Measurements from ENCODE around the gene SYDE1.

Gene SYDE1

DNA sequence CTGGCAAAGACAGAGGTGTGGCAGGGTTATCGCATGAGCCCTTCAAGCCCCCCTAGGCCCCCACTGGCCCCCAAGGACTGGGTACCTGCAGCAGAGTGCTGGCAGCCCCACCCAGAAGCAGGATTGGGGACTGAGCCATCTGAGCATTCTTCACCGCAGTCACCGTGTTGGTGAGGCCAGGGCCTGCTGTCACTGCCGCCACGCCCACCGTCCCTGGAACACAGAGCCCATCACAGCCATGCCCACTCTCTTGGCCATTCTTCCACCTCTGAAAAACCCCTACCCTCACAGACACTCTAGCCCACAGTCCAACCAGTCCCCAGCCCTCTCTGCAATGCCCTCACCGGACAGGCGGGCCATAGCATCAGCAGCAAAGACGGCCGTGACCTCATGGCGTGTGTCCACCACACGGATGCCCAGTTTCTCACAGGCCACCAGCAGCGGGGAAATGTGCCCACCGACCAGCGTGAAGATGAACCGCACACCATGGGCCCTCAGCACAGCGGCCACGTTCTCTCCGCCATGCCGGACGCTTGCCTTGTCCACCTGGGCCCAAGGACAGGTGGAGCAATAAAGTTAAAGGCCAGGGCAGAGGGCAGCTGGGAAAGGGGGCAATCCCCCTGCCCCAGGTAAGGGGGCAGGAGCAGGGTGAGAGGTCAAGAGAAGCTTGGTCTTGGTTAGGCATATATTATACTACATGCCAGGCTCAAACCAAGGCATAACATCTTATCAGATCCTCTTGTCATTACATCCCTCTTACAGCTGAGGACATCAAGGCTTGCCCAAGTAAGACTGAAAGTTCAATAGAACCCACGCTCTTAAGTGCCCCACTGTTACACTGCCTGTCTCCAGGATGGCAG is 16.1 kb downstream of the SYDE1 start:
- Histone ChIP-seq H3K4me3 (replicated peaks; ENCODE audit: insufficient read depth, low read length) (no peak overlapping the region), H3K27ac (replicated peaks) (no peak overlapping the region), H3K27me3 (ENCODE audit: insufficient read depth, poor library complexity, severe bottlenecking) (no peaks in the 10 kb centered on the region)
- no peak for DNase-seq (ENCODE audit: low read depth in 1 of 2, low spot score in 1 of 2)
- TF ChIP-seq, protein P1, sequence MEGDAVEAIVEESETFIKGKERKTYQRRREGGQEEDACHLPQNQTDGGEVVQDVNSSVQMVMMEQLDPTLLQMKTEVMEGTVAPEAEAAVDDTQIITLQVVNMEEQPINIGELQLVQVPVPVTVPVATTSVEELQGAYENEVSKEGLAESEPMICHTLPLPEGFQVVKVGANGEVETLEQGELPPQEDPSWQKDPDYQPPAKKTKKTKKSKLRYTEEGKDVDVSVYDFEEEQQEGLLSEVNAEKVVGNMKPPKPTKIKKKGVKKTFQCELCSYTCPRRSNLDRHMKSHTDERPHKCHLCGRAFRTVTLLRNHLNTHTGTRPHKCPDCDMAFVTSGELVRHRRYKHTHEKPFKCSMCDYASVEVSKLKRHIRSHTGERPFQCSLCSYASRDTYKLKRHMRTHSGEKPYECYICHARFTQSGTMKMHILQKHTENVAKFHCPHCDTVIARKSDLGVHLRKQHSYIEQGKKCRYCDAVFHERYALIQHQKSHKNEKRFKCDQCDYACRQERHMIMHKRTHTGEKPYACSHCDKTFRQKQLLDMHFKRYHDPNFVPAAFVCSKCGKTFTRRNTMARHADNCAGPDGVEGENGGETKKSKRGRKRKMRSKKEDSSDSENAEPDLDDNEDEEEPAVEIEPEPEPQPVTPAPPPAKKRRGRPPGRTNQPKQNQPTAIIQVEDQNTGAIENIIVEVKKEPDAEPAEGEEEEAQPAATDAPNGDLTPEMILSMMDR (IDR thresholded peaks at IDR 0.05; ENCODE audit: insufficient read depth, low read length) = no peak
- TF ChIP-seq POLR2AphosphoS5 (IDR thresholded peaks at IDR 0.05; ENCODE audit: low read depth) (no peak), SPI1 (IDR thresholded peaks at IDR 0.05; ENCODE audit: borderline replicate concordance, low read depth) (no peak), GABPA (IDR thresholded peaks at IDR 0.05; ENCODE audit: low read depth) (no peak)
- TF ChIP-seq, protein P2, sequence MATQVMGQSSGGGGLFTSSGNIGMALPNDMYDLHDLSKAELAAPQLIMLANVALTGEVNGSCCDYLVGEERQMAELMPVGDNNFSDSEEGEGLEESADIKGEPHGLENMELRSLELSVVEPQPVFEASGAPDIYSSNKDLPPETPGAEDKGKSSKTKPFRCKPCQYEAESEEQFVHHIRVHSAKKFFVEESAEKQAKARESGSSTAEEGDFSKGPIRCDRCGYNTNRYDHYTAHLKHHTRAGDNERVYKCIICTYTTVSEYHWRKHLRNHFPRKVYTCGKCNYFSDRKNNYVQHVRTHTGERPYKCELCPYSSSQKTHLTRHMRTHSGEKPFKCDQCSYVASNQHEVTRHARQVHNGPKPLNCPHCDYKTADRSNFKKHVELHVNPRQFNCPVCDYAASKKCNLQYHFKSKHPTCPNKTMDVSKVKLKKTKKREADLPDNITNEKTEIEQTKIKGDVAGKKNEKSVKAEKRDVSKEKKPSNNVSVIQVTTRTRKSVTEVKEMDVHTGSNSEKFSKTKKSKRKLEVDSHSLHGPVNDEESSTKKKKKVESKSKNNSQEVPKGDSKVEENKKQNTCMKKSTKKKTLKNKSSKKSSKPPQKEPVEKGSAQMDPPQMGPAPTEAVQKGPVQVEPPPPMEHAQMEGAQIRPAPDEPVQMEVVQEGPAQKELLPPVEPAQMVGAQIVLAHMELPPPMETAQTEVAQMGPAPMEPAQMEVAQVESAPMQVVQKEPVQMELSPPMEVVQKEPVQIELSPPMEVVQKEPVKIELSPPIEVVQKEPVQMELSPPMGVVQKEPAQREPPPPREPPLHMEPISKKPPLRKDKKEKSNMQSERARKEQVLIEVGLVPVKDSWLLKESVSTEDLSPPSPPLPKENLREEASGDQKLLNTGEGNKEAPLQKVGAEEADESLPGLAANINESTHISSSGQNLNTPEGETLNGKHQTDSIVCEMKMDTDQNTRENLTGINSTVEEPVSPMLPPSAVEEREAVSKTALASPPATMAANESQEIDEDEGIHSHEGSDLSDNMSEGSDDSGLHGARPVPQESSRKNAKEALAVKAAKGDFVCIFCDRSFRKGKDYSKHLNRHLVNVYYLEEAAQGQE (IDR thresholded peaks at IDR 0.05; ENCODE audit: insufficient replicate concordance, low read depth) = no peak

DNA sequence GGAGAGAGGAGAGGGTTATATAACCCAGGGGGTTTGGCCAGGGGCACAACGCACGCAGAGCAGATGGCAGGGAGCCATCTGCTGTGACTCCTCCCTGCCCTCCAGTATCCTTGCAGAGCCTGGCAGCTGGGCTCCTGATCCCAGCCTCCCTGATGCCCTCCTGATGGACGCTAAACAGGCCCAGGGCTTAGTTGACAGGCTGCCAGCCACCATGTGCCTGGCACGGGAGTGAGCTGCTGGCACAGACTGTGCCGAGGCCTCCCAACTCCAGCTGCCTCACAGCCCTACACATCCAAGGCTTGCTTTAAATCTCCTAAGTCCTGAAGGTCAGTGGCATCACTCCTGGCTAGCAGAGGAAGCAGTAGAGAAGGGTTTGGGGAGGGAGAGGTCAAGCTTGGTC is 16.7 kb downstream of the SYDE1 start:
- TF ChIP-seq POLR2AphosphoS5 (IDR thresholded peaks at IDR 0.05; ENCODE audit: low read depth) (no peak), SPI1 (IDR thresholded peaks at IDR 0.05; ENCODE audit: borderline replicate concordance, low read depth) (no peak), GABPA (IDR thresholded peaks at IDR 0.05; ENCODE audit: low read depth) (no peak)
- TF ChIP-seq, protein P1 (IDR thresholded peaks at IDR 0.05; ENCODE audit: insufficient read depth, low read length) = no peak
- TF ChIP-seq, protein P2 (IDR thresholded peaks at IDR 0.05; ENCODE audit: insufficient replicate concordance, low read depth) = no peak
- DNase-seq (ENCODE audit: low read depth in 1 of 2, low spot score in 1 of 2) = no peak
- Histone ChIP-seq H3K4me3 (replicated peaks; ENCODE audit: insufficient read depth, low read length) (no peak overlapping the region; the same call in 1 of the 2 replicates), H3K27ac (replicated peaks) (no peak overlapping the region), H3K27me3 (ENCODE audit: insufficient read depth, poor library complexity, severe bottlenecking) (no peaks in the 10 kb centered on the region)

DNA sequence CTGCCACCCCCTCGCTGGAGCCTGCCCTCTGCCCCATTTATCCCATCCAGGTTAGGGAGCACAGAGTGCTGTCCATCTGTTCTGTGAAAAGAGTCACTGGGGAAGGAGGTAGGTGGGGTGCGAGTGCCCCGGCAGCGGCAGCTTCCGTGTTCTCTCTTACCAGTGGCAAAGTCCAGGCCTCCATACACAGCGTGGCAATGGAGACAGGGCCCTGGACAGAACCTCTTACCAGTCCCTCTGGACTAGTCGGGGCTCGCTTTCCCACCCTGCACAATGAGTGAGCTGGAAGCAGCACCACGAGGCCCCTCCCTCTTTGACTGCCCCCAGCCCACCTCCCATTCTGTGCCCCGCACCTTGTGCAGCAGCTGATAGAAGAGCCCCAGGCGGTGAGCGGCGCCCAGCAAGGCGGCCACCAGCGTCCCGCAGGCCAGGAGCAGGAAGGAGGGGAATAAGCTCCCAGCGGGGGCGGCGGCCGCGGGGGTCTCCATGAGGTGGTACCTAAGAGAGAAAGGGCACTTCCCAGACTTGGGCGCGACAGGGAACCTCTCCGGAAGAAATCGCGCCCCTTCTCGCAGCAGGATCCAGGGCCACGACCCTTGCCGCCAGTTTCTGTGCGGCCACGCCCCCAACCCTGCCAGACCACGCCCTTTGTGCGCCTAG is 17.5 kb downstream of the SYDE1 start:
- Histone ChIP-seq H3K27me3 (ENCODE audit: insufficient read depth, poor library complexity, severe bottlenecking) (no peaks in the 10 kb centered on the region), H3K27ac (replicated peaks) (peak overlapping the region; percentile 89), H3K4me3 (replicated peaks; ENCODE audit: insufficient read depth, low read length) (peak overlapping the region; percentile 89)
- DNase-seq (ENCODE audit: low read depth in 1 of 2, low spot score in 1 of 2) = peak; percentile 26 to 42
- no peak for TF ChIP-seq GABPA (IDR thresholded peaks at IDR 0.05; ENCODE audit: low read depth)
- no peak for TF ChIP-seq POLR2AphosphoS5 (IDR thresholded peaks at IDR 0.05; ENCODE audit: low read depth)
- no peak for TF ChIP-seq SPI1 (IDR thresholded peaks at IDR 0.05; ENCODE audit: borderline replicate concordance, low read depth)
- TF ChIP-seq, protein P2 (IDR thresholded peaks at IDR 0.05; ENCODE audit: insufficient replicate concordance, low read depth) = no peak
- TF ChIP-seq, protein P1 (IDR thresholded peaks at IDR 0.05; ENCODE audit: insufficient read depth, low read length) = no peak

All from HL-60 (cell line).